ENCODE results near the gene ILK.

- TF ChIP-seq POLR2AphosphoS5 (IDR thresholded peaks at IDR 0.05; ENCODE audit: borderline replicate concordance, low read depth, low read length) (no peak), EZH2 (IDR thresholded peaks at IDR 0.05) (no peak)
These were observed 28.5 kb upstream of the ILK start for GRCh38 chr11:6574816-6575715.

Measured in SK-N-MC (cell line).